ENCODE data around the gene HPGD. TPM values are rescaled to one million over a fixed set of nuclear protein-coding genes. Genes with fewer than 3 reads are reported as not detected.

The HPGD gene
- total RNA-seq, 4 donors from 2014 or later: 20.0 to 63.3 (median 43.2) TPM

GRCh38 chr4:174454815-174455473 is 67.3 kb downstream of the HPGD start:
- Histone ChIP-seq H3K9me3 (no peaks in the 10 kb centered on the region), H3K4me1 (peaks cover 0 to 74% (median 47%) of the 10 kb centered on the region in 4 donors), H3K27me3 (no peaks in the 10 kb centered on the region), H3K36me3 (no peaks in the 10 kb centered on the region), H3K4me3 (no peak overlapping the region), H3K27ac (replicated peaks in 1 of 4) (peak overlapping the region in 1 of 4 donors; percentile 12)
- no peak for DNase-seq (ENCODE audit: extremely low spot score)
- intact Hi-C loops (cut with DNase I): no loop called here
- TF ChIP-seq CTCF (IDR thresholded peaks at IDR 0.05) (no peak), POLR2AphosphoS5 (IDR thresholded peaks at IDR 0.05) (no peak), EP300 (IDR thresholded peaks at IDR 0.05) (no peak), POLR2A (IDR thresholded peaks at IDR 0.05; ENCODE audit: low read depth) (no peak)
- WGBS: 97% methylated on average over 6 of the region's 6 CpGs

- 72% methylated on average over 2 of the region's 2 CpGs for WGBS
These were observed 70.5 kb downstream of the HPGD start for GRCh38 chr4:174451718-174452296.

GRCh38 chr4:174450786-174451125 is 71.5 kb downstream of the HPGD start:
- Histone ChIP-seq H3K27me3 (no peaks in the 10 kb centered on the region), H3K36me3 (no peaks in the 10 kb centered on the region), H3K9me3 (no peaks in the 10 kb centered on the region), H3K4me3 (no peak overlapping the region), H3K27ac (replicated peaks in 1 of 4) (peak overlapping the region in 3 of 4 donors; percentile 10 to 27 (median 22)), H3K4me1 (peaks cover 0 to 49% (median 38%) of the 10 kb centered on the region in 4 donors)
- 73% methylated on average over 3 of the region's 3 CpGs for WGBS
- intact Hi-C loops (cut with DNase I): no loop called here
- DNase-seq (ENCODE audit: extremely low spot score): no peak
- TF ChIP-seq POLR2AphosphoS5 (IDR thresholded peaks at IDR 0.05): no peak

More at GRCh38 chr4:174451718-174452296, 70.5 kb downstream of the HPGD start:
- no peak for TF ChIP-seq CTCF (IDR thresholded peaks at IDR 0.05)
- TF ChIP-seq EP300 (IDR thresholded peaks at IDR 0.05): no peak
- TF ChIP-seq POLR2A (IDR thresholded peaks at IDR 0.05; ENCODE audit: low read depth): no peak
- TF ChIP-seq POLR2AphosphoS5 (IDR thresholded peaks at IDR 0.05): no peak
- H3K36me3 ChIP-seq: no peaks in the 10 kb centered on the region
- intact Hi-C loops (cut with DNase I): no loop called here
- H3K4me1 ChIP-seq: peaks cover 0 to 59% (median 43%) of the 10 kb centered on the region in 4 donors
- H3K27ac ChIP-seq (replicated peaks in 1 of 4): no peak overlapping the region
- no peaks in the 10 kb centered on the region for H3K9me3 ChIP-seq
- no peak overlapping the region for H3K4me3 ChIP-seq
- no peaks in the 10 kb centered on the region for H3K27me3 ChIP-seq
- DNase-seq (ENCODE audit: extremely low spot score): no peak

GRCh38 chr4:174449944-174450785 is 72.1 kb downstream of the HPGD start:
- WGBS: 46% methylated on average over 5 of the region's 5 CpGs
- Histone ChIP-seq H3K4me3 (no peak overlapping the region), H3K36me3 (no peaks in the 10 kb centered on the region), H3K27me3 (no peaks in the 10 kb centered on the region), H3K4me1 (peaks cover 0 to 46% (median 38%) of the 10 kb centered on the region in 4 donors), H3K9me3 (no peaks in the 10 kb centered on the region), H3K27ac (replicated peaks in 1 of 4) (peak overlapping the region in 3 of 4 donors; percentile 10 to 27 (median 22))
- no peak for DNase-seq (ENCODE audit: extremely low spot score)
- intact Hi-C loops (cut with DNase I): no loop called here
- TF ChIP-seq POLR2A (IDR thresholded peaks at IDR 0.05; ENCODE audit: low read depth) (no peak), POLR2AphosphoS5 (IDR thresholded peaks at IDR 0.05) (no peak), EP300 (IDR thresholded peaks at IDR 0.05) (no peak), CTCF (IDR thresholded peaks at IDR 0.05) (no peak)

GRCh38 chr4:174449152-174449551 is 73.1 kb downstream of the HPGD start:
- 83% methylated on average over 1 of the region's 1 CpG for whole genome bisulfite sequencing
- H3K27me3 ChIP-seq: no peaks in the 10 kb centered on the region
- H3K27ac ChIP-seq (replicated peaks in 1 of 4): no peak overlapping the region
- no peak for DNase-seq (ENCODE audit: extremely low spot score)
- no peak overlapping the region for H3K4me3 ChIP-seq
- intact Hi-C loops (cut with DNase I): no loop called here
- TF ChIP-seq EP300 (IDR thresholded peaks at IDR 0.05) (no peak), POLR2A (IDR thresholded peaks at IDR 0.05; ENCODE audit: low read depth) (no peak), CTCF (IDR thresholded peaks at IDR 0.05) (no peak), POLR2AphosphoS5 (IDR thresholded peaks at IDR 0.05) (no peak)
- no peaks in the 10 kb centered on the region for H3K36me3 ChIP-seq
- H3K9me3 ChIP-seq: no peaks in the 10 kb centered on the region
- peaks cover 0 to 40% (median 38%) of the 10 kb centered on the region in 4 donors for H3K4me1 ChIP-seq
